Parathyroid adenoma (tissue), 2 donors: Measurements from ENCODE around the gene HMGCL.

Source experiments
- H2AFZ ChIP-seq: fragments of 300-600 bp; sonication (generic); one replicate; pipeline ENCODE4 v1.7.0; 2017; ENCODE audit warnings: antibody characterized with exemption, mild to moderate bottlenecking
- H3K27ac ChIP-seq: fragments of 300-600 bp; sonication (generic); one replicate; pipeline ENCODE4 v1.7.0; 2017
- H3K27me3 ChIP-seq: fragments of 300-600 bp; sonication (generic); one replicate; pipeline ENCODE4 v1.7.0; 2017; ENCODE audit warnings: low read length; ENCODE audit not compliant: control insufficient read depth, insufficient read depth
- H3K36me3 ChIP-seq: fragments of 300-600 bp; sonication (generic); one replicate; pipeline ENCODE4 v1.7.0; 2017; ENCODE audit warnings: low read length; ENCODE audit not compliant: control insufficient read depth, insufficient read depth
- H3K4me1 ChIP-seq: fragments of 300-600 bp; sonication (generic); one replicate; pipeline ENCODE4 v1.7.0; 2017; ENCODE audit warnings: control low read depth
- H3K4me2 ChIP-seq: fragments of 300-600 bp; sonication (generic); one replicate; pipeline ENCODE4 v1.7.0; 2017; ENCODE audit warnings: low read length
- H3K4me3 ChIP-seq: fragments of 300-600 bp; sonication (generic); one replicate; pipeline ENCODE4 v1.7.0; 2017; ENCODE audit warnings: low read depth, low read length
- H3K79me2 ChIP-seq: fragments of 300-600 bp; sonication (generic); one replicate; pipeline ENCODE4 v1.7.0; 2017; ENCODE audit warnings: control low read depth
- H3K9ac ChIP-seq: fragments of 300-600 bp; sonication (generic); one replicate; pipeline ENCODE4 v1.7.0; 2017; ENCODE audit warnings: mild to moderate bottlenecking
- H3K9me3 ChIP-seq: fragments of 300-600 bp; sonication (generic); one replicate; pipeline ENCODE4 v1.7.0; 2017; ENCODE audit warnings: low read length; ENCODE audit not compliant: control insufficient read depth
- TF ChIP-seq, protein P1 (sequence below): fragments of 300-600 bp; sonication (generic); IDR thresholded peaks from one replicate; pipeline ENCODE4 v1.7.0; 2017; ENCODE audit warnings: antibody characterized with exemption, mild to moderate bottlenecking
- donor health status: primary hyperparathyroidism.

HMGCL gene

GRCh38 chr1:23817633-23818032 lies 7.6 kb downstream of the HMGCL start:
- Histone ChIP-seq H3K36me3 (no peaks in the 10 kb centered on the region), H3K27me3 (no peaks in the 10 kb centered on the region), H3K9ac (no peak overlapping the region), H3K27ac (no peak overlapping the region), H3K79me2 (no peaks in the 10 kb centered on the region), H3K4me3 (no peak overlapping the region), H2AFZ (no peak overlapping the region), H3K4me2 (no peak overlapping the region), H3K9me3 (no peaks in the 10 kb centered on the region), H3K4me1 (no peaks in the 10 kb centered on the region)
- TF ChIP-seq, protein P1, sequence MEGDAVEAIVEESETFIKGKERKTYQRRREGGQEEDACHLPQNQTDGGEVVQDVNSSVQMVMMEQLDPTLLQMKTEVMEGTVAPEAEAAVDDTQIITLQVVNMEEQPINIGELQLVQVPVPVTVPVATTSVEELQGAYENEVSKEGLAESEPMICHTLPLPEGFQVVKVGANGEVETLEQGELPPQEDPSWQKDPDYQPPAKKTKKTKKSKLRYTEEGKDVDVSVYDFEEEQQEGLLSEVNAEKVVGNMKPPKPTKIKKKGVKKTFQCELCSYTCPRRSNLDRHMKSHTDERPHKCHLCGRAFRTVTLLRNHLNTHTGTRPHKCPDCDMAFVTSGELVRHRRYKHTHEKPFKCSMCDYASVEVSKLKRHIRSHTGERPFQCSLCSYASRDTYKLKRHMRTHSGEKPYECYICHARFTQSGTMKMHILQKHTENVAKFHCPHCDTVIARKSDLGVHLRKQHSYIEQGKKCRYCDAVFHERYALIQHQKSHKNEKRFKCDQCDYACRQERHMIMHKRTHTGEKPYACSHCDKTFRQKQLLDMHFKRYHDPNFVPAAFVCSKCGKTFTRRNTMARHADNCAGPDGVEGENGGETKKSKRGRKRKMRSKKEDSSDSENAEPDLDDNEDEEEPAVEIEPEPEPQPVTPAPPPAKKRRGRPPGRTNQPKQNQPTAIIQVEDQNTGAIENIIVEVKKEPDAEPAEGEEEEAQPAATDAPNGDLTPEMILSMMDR, result no peak

- TF ChIP-seq, protein P1, result no peak
- Histone ChIP-seq H3K27me3 (no peaks in the 10 kb centered on the region), H3K9me3 (no peaks in the 10 kb centered on the region), H3K4me1 (no peaks in the 10 kb centered on the region), H3K9ac (no peak overlapping the region), H3K27ac (no peak overlapping the region), H3K79me2 (no peaks in the 10 kb centered on the region), H2AFZ (no peak overlapping the region), H3K4me3 (no peak overlapping the region), H3K36me3 (no peaks in the 10 kb centered on the region), H3K4me2 (no peak overlapping the region)
These were observed 8.3 kb downstream of the HMGCL start for GRCh38 chr1:23816906-23817305.

GRCh38 chr1:23816361-23816760 lies 8.9 kb downstream of the HMGCL start:
- H3K9me3 ChIP-seq, result no peaks in the 10 kb centered on the region
- TF ChIP-seq, protein P1, result no peak
- no peaks in the 10 kb centered on the region for H3K79me2 ChIP-seq
- H3K27me3 ChIP-seq, result no peaks in the 10 kb centered on the region
- H3K4me2 ChIP-seq, result no peak overlapping the region
- no peaks in the 10 kb centered on the region for H3K36me3 ChIP-seq
- H3K9ac ChIP-seq, result no peak overlapping the region
- H3K4me3 ChIP-seq, result no peak overlapping the region
- H2AFZ ChIP-seq, result no peak overlapping the region
- no peak overlapping the region for H3K27ac ChIP-seq
- H3K4me1 ChIP-seq, result no peaks in the 10 kb centered on the region

- Histone ChIP-seq H3K79me2 (no peaks in the 10 kb centered on the region), H3K4me2 (no peak overlapping the region), H3K36me3 (no peaks in the 10 kb centered on the region), H3K9ac (no peak overlapping the region), H2AFZ (no peak overlapping the region), H3K27me3 (no peaks in the 10 kb centered on the region), H3K4me3 (no peak overlapping the region), H3K27ac (no peak overlapping the region), H3K9me3 (no peaks in the 10 kb centered on the region), H3K4me1 (no peaks in the 10 kb centered on the region)
- TF ChIP-seq, protein P1, result no peak
These were observed 11.2 kb downstream of the HMGCL start for GRCh38 chr1:23814016-23814415.

DNA sequence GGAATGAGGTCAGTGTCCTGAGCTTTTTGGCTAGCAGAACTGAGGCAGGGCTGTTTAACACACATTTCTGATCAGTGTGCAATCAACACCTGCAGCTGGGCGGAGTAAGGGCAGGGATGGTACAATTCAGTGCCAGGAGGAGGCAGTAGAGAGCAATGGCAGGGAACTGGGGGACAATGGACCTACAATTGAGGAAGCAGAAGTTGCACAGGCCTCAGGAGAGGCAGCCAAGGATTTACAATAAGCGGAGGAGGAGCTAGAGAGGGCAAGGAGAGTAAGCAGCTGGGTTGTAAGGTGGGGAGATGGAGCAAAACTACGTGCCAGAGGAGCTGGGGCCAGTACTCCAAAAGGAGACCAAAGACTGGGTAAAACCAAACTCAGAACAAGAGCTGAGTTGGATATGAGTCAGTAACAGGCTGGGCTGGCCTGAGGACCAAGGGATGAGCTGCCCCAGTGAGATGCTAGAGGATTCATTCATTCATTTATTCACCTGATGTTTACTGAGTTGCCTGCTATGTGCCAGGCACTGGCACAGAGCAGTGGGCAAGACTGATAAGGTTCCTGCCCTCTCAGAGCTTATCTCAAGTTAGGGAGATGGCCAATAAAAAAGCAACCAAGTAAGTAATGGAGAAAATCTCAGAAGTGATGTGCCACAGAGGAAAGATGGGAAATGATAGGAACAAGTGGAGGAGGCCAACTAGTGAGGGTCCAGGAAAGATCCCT lies 14.2 kb downstream of the HMGCL start:
- Histone ChIP-seq H3K36me3 (no peaks in the 10 kb centered on the region), H3K27ac (no peak overlapping the region), H2AFZ (no peak overlapping the region), H3K4me1 (no peaks in the 10 kb centered on the region), H3K27me3 (no peaks in the 10 kb centered on the region), H3K9me3 (no peaks in the 10 kb centered on the region), H3K4me2 (no peak overlapping the region), H3K4me3 (no peak overlapping the region), H3K79me2 (no peaks in the 10 kb centered on the region), H3K9ac (no peak overlapping the region)
- TF ChIP-seq, protein P1, result peak; percentile 38
